ENCODE results near the gene P2RX2. TPM values are rescaled to one million over a fixed set of nuclear protein-coding genes. Genes with fewer than 3 reads are reported as not detected.

The P2RX2 gene
- total RNA-seq, 1 donor from 2014 or later, result 0.36 TPM

GRCh38 chr12:132602572-132603239, 15.9 kb upstream of the P2RX2 start:
- no peak for DNase-seq (ENCODE audit: low spot score)

GRCh38 chr12:132603240-132604150, 15.1 kb upstream of the P2RX2 start:
- DNase-seq (ENCODE audit: low spot score), result no peak

DNA sequence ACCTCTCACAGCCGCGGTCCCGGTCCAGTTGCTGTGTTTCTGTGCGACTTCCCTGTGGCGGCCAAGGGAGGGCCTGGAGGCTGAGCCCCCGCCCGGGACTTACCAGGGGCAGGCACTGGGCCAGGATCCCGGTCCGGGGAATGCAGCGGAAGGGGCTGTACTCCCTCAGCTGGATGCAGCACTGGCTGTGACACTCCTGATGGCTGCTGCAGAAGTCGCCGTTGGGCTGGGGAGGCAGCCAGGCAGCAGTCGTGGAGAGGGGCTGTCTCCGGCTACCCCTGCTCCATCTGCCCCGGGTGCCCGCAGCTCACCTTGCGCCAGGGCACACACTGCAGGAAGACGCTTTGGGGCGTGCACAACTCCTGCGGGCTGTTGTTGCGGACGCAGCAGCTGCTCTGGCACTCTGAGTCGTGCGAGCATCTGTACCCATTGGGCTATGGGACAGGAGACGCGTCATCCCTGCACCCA, 14.4 kb upstream of the P2RX2 start:
- no peak for DNase-seq (ENCODE audit: low spot score)

GRCh38 chr12:132604668-132605441, 13.7 kb upstream of the P2RX2 start:
- DNase-seq (ENCODE audit: low spot score), result no peak

GRCh38 chr12:132605892-132606291, 12.7 kb upstream of the P2RX2 start:
- DNase-seq (ENCODE audit: low spot score), result no peak

DNA sequence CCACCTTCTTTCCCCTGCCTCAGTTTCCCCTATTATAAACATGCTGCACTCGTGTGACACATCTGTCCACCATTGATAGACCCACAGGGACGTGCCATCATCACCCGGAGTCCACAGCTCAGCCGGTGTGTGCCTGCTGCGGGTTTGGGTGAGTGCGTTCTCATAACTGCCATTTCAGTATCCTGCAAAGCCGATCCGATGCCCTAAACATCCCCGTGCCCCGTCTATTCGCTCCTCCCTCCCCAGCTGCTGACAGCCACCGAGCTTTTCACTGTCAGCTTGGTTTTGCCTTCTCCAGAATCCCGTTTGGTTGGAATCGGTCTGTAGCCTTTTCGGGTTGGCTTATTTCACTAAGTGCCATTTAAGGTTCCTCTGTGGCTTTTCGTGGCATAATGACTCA, 12.1 kb upstream of the P2RX2 start:
- DNase-seq (ENCODE audit: low spot score), result no peak

GRCh38 chr12:132606927-132607326, 11.6 kb upstream of the P2RX2 start:
- no peak for DNase-seq (ENCODE audit: low spot score)

- DNase-seq (ENCODE audit: low spot score), result no peak
These were observed 10.1 kb upstream of the P2RX2 start for GRCh38 chr12:132608231-132609171.

GRCh38 chr12:132610051-132610759, 8.4 kb upstream of the P2RX2 start, which contains the start of gene LRCOL1:
LRCOL1 (minus strand) TSS chr12:132610582; CDS start chr12:132606251, 4,331 bp downstream.
- DNase-seq (ENCODE audit: low spot score), result no peak

DNA sequence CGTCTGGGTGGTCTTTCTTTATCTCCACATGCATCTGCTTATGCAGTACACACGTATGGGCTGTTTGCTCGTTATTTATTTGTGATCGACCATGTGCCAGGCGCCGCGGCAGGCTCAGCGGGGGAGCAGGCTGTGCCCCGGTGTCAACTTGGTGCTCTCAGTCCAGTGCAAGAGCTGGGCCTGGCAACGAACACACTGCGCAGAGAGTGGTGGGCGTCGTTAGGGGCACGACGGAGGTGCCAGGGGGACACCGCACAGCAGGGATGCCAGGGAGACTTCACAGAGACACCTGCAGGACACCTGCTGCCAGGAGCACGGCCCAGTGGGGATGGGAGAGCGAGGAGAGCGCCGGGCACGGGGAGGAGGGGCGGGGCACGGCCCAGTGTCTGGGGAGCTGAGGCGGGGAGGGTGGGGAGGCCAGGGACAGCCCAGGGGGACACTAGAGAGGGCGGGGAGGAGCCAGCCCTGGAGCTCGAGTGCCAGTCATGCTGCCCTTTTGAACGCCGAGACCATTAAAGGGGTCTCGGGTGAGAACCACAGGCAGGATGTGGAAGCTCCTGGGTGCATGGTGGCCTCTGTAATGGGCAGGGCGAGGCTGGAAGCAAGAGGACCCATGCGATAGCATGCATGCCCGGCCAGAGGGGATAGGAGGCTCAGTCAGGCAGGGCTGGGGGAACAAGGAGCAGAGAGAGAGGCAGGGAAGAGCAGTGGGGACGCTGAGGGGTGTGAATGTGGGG, 7.5 kb upstream of the P2RX2 start:
- no peak for DNase-seq (ENCODE audit: low spot score)

- no peak for DNase-seq (ENCODE audit: low spot score)
These were observed 7.0 kb upstream of the P2RX2 start for GRCh38 chr12:132611620-132612019.

DNA sequence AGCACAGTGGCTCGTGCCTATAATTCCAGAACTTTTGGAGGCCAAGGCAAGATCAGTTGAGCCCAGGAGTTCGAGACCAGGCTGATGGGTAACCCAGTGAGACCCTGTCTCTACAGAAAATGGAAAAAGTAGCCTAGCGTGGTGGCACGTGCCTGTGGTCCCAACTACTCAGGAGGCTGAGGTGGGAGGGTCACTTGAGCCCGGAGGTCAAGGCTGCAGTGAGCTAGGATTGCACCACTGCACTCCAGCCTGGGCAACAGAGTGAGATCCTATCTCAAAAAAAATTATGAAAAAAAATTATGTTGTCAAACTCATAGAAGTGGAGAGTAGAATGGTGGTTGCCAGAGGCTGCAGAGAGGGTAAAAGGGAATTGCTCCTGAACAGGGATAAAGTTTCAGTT, 4.5 kb upstream of the P2RX2 start:
- DNase-seq (ENCODE audit: low spot score), result no peak

DNA sequence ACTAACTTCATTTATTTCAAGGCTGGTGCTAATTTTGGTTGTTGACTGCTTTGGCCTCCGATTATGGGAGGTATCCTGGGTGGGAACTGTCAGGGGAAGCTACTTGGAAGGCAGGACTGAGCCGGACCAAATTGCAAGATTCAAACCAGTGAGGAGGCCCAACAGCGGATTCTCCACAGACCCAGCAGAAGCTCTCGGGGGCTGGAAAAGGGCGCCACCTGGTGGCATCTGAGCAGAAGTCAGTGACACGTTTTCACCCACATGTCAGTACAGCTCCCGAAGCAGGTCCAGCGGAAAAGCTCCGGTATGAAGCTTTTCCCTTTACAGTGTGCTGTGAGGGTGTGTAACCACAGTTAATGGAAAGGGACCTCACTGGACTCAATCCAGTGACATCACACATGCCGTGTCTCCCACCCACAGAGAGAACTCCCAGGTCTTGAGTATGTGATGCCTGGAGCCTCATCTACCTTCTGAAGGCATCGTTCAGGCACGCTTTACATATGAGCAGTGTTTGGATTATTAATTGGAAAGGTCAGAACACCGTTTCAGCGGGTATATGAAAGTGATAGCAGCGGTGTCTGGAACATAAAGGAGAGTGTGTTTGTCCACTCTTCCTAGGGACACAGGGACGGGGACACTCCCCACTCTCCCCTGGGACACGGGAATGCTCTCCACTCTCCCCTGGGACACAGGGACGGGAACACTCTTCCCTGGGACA, 3.6 kb upstream of the P2RX2 start:
- DNase-seq (ENCODE audit: low spot score), result peak; percentile 79

DNA sequence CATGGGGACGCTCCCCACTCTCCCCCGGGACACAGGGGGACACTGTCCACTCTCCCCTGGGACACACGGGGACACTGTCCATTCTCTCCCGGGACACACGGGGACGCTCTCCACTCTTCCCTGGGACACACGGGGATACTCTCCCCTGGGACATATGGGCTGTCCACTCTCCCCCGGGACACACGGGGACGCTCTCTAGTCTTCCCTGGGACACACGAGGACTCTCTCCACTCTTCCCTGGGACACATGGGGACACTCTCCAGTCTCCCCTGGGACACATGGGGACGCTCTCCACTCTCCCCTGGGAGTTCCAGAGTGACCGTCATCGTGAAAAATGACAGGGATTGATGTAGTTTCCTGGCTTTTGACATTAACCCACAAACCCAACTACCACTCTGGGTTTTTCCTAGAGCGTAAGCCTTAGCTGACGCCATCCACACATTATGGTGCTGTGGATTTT, 3.0 kb upstream of the P2RX2 start:
- no peak for DNase-seq (ENCODE audit: low spot score)

DNA sequence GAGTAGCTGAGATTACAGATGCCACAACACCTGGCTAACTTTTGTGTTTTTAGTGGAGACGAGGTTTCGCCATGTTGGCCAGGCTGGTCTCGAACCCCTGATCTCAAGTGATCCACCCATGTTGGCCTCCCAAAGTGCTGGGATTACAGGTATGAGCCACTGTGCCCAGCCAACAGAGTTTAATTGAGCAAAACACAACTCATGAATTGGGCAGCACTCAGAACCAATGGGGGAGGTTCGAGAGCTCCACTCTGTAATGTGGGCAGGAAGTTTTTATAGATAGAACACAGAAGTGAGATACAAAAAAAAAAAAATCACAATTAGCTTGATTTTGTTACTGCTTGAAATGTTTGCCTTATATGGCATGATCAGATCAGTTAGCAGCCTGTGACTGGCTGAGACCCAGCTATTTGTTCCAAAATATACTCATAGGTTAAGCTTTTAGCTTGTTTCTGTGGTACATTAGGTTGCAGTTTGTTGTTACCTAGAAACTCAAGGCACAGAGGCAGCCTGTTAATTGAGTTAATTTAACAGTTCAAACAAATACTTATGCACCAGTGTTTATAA, 1.4 kb upstream of the P2RX2 start:
- DNase-seq (ENCODE audit: low spot score), result no peak

- no peak for DNase-seq (ENCODE audit: low spot score)
These were observed 524 bp upstream of the P2RX2 start for GRCh38 chr12:132617822-132618682.

DNA sequence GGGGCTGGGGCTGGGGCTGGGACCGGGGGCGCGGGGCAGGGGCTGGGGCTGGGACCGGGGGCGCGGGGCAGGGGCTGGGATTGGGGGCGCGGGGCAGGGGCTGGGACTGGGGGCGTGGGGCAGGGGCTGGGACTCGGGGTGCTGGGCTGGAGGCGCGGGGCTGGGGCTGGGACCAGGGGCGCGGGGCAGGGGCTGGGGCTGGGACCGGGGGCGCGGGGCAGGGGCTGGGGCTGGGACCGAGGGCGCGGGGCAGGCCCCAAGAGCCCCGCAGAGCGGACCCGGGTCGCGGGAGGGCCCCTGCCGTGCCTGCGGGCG, 452 bp downstream of the P2RX2 start:
- no peak for DNase-seq (ENCODE audit: low spot score)
